ENCODE measurements around the gene CD320. TPM values are rescaled to one million over a fixed set of nuclear protein-coding genes. Genes with fewer than 3 reads are reported as not detected.
A peak's percentile ranks its signal among the peaks of the same experiment; 100 is the strongest.

CD320 gene
- total RNA-seq, 6 donors from 2014 or later = 10.5 to 54.0 (median 27.3) TPM

GRCh38 chr19:8261347-8261746 lies 46.8 kb downstream of the CD320 start:
- no peaks in the 10 kb centered on the region for H3K27me3 ChIP-seq
- peak in 1 of 2 donors; percentile 8 for DNase-seq
- no peak overlapping the region for H3K4me3 ChIP-seq
- TF ChIP-seq POLR2A (IDR thresholded peaks at IDR 0.05) (no peak), POLR2AphosphoS5 (IDR thresholded peaks at IDR 0.05) (no peak), CTCF (IDR thresholded peaks at IDR 0.05) (no peak), EP300 (IDR thresholded peaks at IDR 0.05) (no peak)
- no peak for ATAC-seq (ENCODE audit: low FRiP score in 2 of 2)
- H3K4me1 ChIP-seq = no peaks in the 10 kb centered on the region
- H3K36me3 ChIP-seq = peaks cover 4 to 33% (median 18%) of the 10 kb centered on the region in 4 donors
- no peaks in the 10 kb centered on the region for H3K9me3 ChIP-seq
- 95 to 100% methylated on average over 9 of the region's 9 CpGs for WGBS, 2 donors
- H3K27ac ChIP-seq = no peak overlapping the region

GRCh38 chr19:8259922-8260247 lies 48.3 kb downstream of the CD320 start:
- no peak for ATAC-seq (ENCODE audit: low FRiP score in 2 of 2)
- Histone ChIP-seq H3K27me3 (no peaks in the 10 kb centered on the region), H3K4me1 (no peaks in the 10 kb centered on the region), H3K9me3 (no peaks in the 10 kb centered on the region), H3K27ac (no peak overlapping the region), H3K36me3 (peaks cover 4 to 47% (median 26%) of the 10 kb centered on the region in 4 donors), H3K4me3 (no peak overlapping the region)
- no peak for DNase-seq
- WGBS, 2 donors = 89% methylated on average over 3 of the region's 3 CpGs
- TF ChIP-seq POLR2AphosphoS5 (IDR thresholded peaks at IDR 0.05) (no peak), CTCF (IDR thresholded peaks at IDR 0.05) (no peak), EP300 (IDR thresholded peaks at IDR 0.05) (no peak), POLR2A (IDR thresholded peaks at IDR 0.05) (no peak)

- Histone ChIP-seq H3K27me3 (no peaks in the 10 kb centered on the region), H3K4me1 (no peaks in the 10 kb centered on the region), H3K27ac (no peak overlapping the region), H3K9me3 (no peaks in the 10 kb centered on the region), H3K36me3 (peaks cover 4 to 51% (median 27%) of the 10 kb centered on the region in 4 donors), H3K4me3 (no peak overlapping the region)
- WGBS, 2 donors = 88 to 89% methylated on average over 11 of the region's 11 CpGs
- DNase-seq (no peak), ATAC-seq (ENCODE audit: low FRiP score in 2 of 2) (no peak)
- no peak for TF ChIP-seq EP300 (IDR thresholded peaks at IDR 0.05)
- TF ChIP-seq CTCF (IDR thresholded peaks at IDR 0.05) = no peak
- no peak for TF ChIP-seq POLR2A (IDR thresholded peaks at IDR 0.05)
Observed at GRCh38 chr19:8259142-8259921, 48.8 kb downstream of the CD320 start.

- TF ChIP-seq CTCF (IDR thresholded peaks at IDR 0.05) = no peak
- no peak for TF ChIP-seq POLR2AphosphoS5 (IDR thresholded peaks at IDR 0.05)
- no peak for TF ChIP-seq POLR2A (IDR thresholded peaks at IDR 0.05)
- TF ChIP-seq EP300 (IDR thresholded peaks at IDR 0.05) = no peak
- Histone ChIP-seq H3K9me3 (no peaks in the 10 kb centered on the region), H3K27me3 (no peaks in the 10 kb centered on the region), H3K4me3 (no peak overlapping the region), H3K4me1 (no peaks in the 10 kb centered on the region), H3K27ac (no peak overlapping the region), H3K36me3 (peaks cover 4 to 48% (median 25%) of the 10 kb centered on the region in 4 donors)
- ATAC-seq (ENCODE audit: low FRiP score in 2 of 2) (no peak), DNase-seq (no peak)
- 72 to 73% methylated on average over 5 of the region's 5 CpGs for WGBS, 2 donors
Observed at GRCh38 chr19:8257052-8257443, 51.1 kb downstream of the CD320 start.
